Measurements from ENCODE around the gene SLC35E1.
"Not testable (repeated sequence)": the region's sequence is repeated elsewhere in the genome, so short reads cannot be mapped to it uniquely, and the experiment has no call there.

Gene SLC35E1

DNA sequence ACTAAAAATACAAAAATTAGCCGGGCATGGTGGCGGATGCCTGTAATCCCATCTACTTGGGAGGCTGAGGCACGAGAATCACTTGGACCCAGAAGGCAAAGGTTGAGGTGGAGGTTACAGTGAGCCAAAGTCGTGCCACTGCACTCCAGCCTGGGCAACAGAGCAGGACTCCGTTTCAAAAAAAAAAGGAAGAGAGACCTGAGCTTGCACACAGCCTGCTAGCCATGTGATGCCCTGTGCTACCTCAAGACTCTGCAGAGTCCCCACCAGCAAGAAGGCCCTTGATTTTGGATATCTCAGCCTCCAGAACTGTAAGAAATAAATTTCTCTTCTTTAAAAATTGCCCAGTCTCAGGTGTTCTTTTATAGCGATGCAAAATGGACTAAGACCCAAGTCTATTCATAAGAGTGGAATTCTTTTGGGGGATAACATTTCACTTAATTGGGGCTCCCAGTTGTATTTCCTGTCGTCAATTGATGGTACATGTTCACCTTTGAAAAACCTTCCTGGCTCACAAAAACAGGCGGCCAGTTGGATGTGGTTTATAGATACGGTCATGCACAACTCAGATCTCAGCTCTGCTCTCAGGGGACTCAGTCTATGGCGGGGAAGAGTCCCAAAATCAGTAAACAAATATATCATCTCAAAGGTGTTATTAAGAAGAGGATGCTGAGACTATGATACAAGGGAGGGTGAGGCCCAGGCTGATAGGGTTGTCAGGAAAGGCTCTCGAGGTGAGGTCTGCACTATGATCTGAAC is 27.6 kb downstream of the SLC35E1 start:
- Histone ChIP-seq H3K4me3 (ENCODE audit: severe bottlenecking) (no peak overlapping the region), H3K27ac (ENCODE audit: poor library complexity, severe bottlenecking) (no peak overlapping the region), H3K27me3 (ENCODE audit: insufficient read depth, poor library complexity, severe bottlenecking) (no peaks in the 10 kb centered on the region), H3K36me3 (ENCODE audit: low read depth) (peaks cover 21% of the 10 kb centered on the region), H3K9me3 (ENCODE audit: severe bottlenecking) (no peaks in the 10 kb centered on the region), H3K4me1 (ENCODE audit: insufficient read depth, poor library complexity, severe bottlenecking) (peaks cover 10% of the 10 kb centered on the region)
- no peak for ATAC-seq (ENCODE audit: low read depth)
- TF ChIP-seq, protein P1, sequence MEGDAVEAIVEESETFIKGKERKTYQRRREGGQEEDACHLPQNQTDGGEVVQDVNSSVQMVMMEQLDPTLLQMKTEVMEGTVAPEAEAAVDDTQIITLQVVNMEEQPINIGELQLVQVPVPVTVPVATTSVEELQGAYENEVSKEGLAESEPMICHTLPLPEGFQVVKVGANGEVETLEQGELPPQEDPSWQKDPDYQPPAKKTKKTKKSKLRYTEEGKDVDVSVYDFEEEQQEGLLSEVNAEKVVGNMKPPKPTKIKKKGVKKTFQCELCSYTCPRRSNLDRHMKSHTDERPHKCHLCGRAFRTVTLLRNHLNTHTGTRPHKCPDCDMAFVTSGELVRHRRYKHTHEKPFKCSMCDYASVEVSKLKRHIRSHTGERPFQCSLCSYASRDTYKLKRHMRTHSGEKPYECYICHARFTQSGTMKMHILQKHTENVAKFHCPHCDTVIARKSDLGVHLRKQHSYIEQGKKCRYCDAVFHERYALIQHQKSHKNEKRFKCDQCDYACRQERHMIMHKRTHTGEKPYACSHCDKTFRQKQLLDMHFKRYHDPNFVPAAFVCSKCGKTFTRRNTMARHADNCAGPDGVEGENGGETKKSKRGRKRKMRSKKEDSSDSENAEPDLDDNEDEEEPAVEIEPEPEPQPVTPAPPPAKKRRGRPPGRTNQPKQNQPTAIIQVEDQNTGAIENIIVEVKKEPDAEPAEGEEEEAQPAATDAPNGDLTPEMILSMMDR (IDR thresholded peaks at IDR 0.05; ENCODE audit: poor library complexity, severe bottlenecking), result no peak
- DNase-seq (ENCODE audit: low spot score), result no peak

DNA sequence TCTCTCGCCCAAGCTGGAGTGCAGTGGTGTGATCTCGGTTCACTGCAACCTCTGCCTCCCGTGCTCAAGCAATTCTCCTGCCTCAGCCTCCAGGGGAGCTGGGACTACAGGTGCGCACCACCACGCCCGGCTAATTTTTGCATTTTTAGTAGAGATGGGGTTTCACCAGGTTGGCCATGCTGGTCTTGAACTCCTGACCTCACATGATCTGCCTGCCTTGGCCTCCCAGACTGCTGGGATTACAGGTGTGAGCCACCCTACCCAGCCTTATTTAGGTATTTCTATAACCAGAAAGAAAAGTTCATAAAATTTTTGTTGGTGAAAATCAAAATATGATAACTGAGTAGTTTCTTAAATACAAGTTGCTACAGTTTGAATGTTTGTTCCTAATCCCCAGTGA is 28.5 kb downstream of the SLC35E1 start:
- DNase-seq (ENCODE audit: low spot score), result not testable (repeated sequence)

DNA sequence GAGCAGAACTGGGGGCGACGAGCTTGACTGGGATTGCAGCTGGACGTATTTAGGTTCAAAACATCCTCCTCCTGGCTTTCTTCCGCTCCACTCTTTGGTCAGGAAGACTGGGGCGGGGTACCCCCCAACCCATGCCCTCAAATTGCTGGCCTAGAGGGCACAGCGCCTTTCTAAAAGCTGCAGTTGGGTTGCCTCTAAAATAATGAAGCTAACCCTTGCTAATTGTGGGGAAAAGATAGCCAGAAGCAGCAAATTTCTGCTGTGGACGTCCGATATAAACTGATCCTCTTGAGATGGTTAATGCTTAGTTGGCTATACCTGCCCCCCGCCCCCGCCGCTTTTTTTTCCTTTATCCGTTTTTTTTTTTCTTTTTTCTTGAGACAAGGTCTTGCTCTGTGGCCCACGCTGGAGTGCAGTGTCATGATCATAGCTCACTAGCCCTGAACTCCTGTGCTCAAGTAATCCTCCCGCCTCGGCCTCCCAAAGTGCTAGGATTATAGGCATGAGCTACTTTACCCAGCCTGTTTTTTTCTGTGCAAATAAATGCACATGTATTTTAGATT is 29.2 kb downstream of the SLC35E1 start:
- DNase-seq (ENCODE audit: low spot score) (no peak), ATAC-seq (ENCODE audit: low read depth) (peak; percentile 13; the same call in 2 of the 3 replicates)
- Histone ChIP-seq H3K4me1 (ENCODE audit: insufficient read depth, poor library complexity, severe bottlenecking) (peaks cover 5% of the 10 kb centered on the region), H3K9me3 (ENCODE audit: severe bottlenecking) (no peaks in the 10 kb centered on the region), H3K27me3 (ENCODE audit: insufficient read depth, poor library complexity, severe bottlenecking) (no peaks in the 10 kb centered on the region), H3K27ac (ENCODE audit: poor library complexity, severe bottlenecking) (peak overlapping the region; percentile 61), H3K4me3 (ENCODE audit: severe bottlenecking) (peak overlapping the region; percentile 94), H3K36me3 (ENCODE audit: low read depth) (peaks cover 30% of the 10 kb centered on the region)
- TF ChIP-seq, protein P1 (IDR thresholded peaks at IDR 0.05; ENCODE audit: poor library complexity, severe bottlenecking), result no peak

More for the DNA sequence above, 28.5 kb downstream of the SLC35E1 start:
- H3K4me1 ChIP-seq (ENCODE audit: insufficient read depth, poor library complexity, severe bottlenecking); H3K27me3 ChIP-seq (ENCODE audit: insufficient read depth, poor library complexity, severe bottlenecking); H3K27ac ChIP-seq (ENCODE audit: poor library complexity, severe bottlenecking); H3K9me3 ChIP-seq (ENCODE audit: severe bottlenecking); ATAC-seq (ENCODE audit: low read depth); H3K4me3 ChIP-seq (ENCODE audit: severe bottlenecking): not testable (repeated sequence)
- peaks cover 25% of the 10 kb centered on the region for H3K36me3 ChIP-seq (ENCODE audit: low read depth)

DNA sequence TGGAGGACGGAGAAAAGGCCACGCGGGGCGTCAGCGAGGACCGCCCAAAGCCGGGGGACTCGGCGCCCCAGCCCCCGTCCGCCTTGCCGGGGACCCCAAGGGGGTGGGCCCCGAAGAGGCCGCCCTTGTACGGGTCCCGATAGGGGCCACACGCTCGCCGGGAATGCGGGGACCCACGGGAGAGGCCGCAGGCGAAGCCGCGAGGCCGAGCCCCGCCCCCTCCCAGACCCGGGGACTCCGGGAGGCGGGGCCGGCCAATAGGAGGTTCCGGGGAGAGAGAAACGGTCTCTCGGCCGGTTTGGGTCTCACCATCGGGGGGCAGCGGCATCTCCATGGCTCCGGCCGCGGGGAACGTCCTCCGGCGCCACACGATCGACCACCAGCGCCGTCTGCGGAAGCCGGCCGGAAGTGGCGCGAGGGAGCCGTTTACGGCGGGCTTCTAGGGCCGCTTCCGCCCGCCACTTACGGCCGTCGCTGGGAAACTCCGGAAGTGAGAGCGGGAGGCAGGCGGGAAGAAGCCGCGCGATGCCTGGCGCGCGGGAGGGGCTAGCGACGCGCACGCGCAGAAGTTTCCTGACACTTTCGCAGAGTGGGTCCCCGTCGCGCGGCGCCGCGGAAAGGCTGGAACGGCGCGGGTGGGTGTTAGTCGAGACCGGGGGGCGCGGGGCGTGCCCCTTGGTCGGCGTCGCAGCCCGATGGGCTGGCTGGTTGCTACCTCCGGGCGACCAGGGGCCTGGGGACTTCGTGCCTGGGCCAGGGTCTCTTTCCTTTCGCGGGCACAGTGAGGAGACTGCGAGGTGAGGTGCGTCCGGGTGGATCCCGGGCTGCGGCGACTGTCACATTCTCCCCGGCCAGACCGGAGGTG is 29.9 kb downstream of the SLC35E1 start, which contains the start of gene CHERP:
TSS of gene CHERP (minus strand) at position 393 of the 865 bp plus-strand sequence. CDS start at position 334, 59 bp downstream.
- H3K4me3 ChIP-seq (ENCODE audit: severe bottlenecking), result peak within 1 kb of the TSS; percentile 94
- peaks cover 5% of the 10 kb centered on the region for H3K4me1 ChIP-seq (ENCODE audit: insufficient read depth, poor library complexity, severe bottlenecking)
- DNase-seq (ENCODE audit: low spot score), result peak; percentile 91
- peak within 1 kb of the TSS; percentile 61 for H3K27ac ChIP-seq (ENCODE audit: poor library complexity, severe bottlenecking)
- no peaks in the 10 kb centered on the region for H3K27me3 ChIP-seq (ENCODE audit: insufficient read depth, poor library complexity, severe bottlenecking)
- TF ChIP-seq, protein P1 (IDR thresholded peaks at IDR 0.05; ENCODE audit: poor library complexity, severe bottlenecking), result no peak
- no peaks in the 10 kb centered on the region for H3K9me3 ChIP-seq (ENCODE audit: severe bottlenecking)
- peak; percentile 79 for ATAC-seq (ENCODE audit: low read depth)
- peaks cover 37% of the 10 kb centered on the region for H3K36me3 ChIP-seq (ENCODE audit: low read depth)

DNA sequence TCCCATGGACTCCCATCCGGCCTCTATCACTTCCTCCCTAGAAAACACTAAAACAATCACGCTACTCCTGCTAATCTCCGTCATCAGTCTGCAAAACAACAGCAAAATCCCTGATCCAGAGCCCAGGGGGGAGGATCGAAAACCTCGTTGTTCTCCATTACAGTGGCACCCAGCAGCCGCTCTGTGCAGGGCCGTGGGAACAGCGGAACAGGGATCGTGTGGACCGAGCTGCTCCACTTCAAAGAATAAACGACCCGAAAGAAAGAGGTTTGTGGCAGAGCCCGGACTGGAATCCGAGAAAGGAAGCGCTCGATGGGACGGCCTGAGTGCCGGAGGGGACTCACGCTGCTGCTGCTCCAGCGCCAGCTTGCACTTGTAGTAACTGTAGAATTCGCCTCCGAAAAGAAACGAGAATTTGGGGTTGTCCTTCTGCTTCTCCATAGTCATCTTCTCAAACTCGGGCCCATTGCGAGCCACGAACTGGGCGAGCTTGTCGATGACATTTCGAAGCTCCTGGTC is 30.6 kb downstream of the SLC35E1 start:
- peak; percentile 2; the same call in 1 of the 3 replicates for ATAC-seq (ENCODE audit: low read depth)
- no peaks in the 10 kb centered on the region for H3K27me3 ChIP-seq (ENCODE audit: insufficient read depth, poor library complexity, severe bottlenecking)
- peaks cover 5% of the 10 kb centered on the region for H3K4me1 ChIP-seq (ENCODE audit: insufficient read depth, poor library complexity, severe bottlenecking)
- H3K9me3 ChIP-seq (ENCODE audit: severe bottlenecking), result no peaks in the 10 kb centered on the region
- H3K27ac ChIP-seq (ENCODE audit: poor library complexity, severe bottlenecking), result peak overlapping the region; percentile 61
- TF ChIP-seq, protein P1 (IDR thresholded peaks at IDR 0.05; ENCODE audit: poor library complexity, severe bottlenecking), result no peak
- peaks cover 40% of the 10 kb centered on the region for H3K36me3 ChIP-seq (ENCODE audit: low read depth)
- no peak for DNase-seq (ENCODE audit: low spot score)
- peak overlapping the region; percentile 94 for H3K4me3 ChIP-seq (ENCODE audit: severe bottlenecking)
